PFSK-1 (cell line): Measurements from ENCODE around the gene PTS.

Experiments used
- REST ChIP-seq, 2 experiments: IDR thresholded peaks; 2 replicates each; pipeline versions ENCODE4 v1.6.1 to v1.8.0; 2011 to 2012; ENCODE audit warnings: low read depth in 2 of 2, low read length in 2 of 2, control low read depth in 1 of 2, inconsistent platforms in 1 of 2, mild to moderate bottlenecking in 1 of 2, moderate library complexity in 1 of 2; ENCODE audit not compliant: insufficient read depth in 1 of 2
- SIN3A ChIP-seq: IDR thresholded peaks from 2 replicates; pipeline ENCODE4 v1.6.1; 2012; ENCODE audit warnings: mild to moderate bottlenecking, low read length, moderate library complexity, borderline replicate concordance; ENCODE audit not compliant: insufficient read depth

GRCh38 chr11:112182867-112183266 is 43.4 kb upstream of the PTS start:
- TF ChIP-seq REST (IDR thresholded peaks at IDR 0.05; ENCODE audit: insufficient read depth in 1 of 2, low read depth in 2 of 2, low read length in 2 of 2), result no peak
- TF ChIP-seq SIN3A, result no peak
